CD8-positive, alpha-beta memory T cell (primary cell): ENCODE measurements around the gene DNAH10. TPM values are rescaled to one million over a fixed set of nuclear protein-coding genes. Genes with fewer than 3 reads are reported as not detected.

Experiments used
- CTCF ChIA-PET: fragments of 350-600 bp; sonication (Branson Sonifier 250); formaldehyde crosslinking; loops from one replicate; lab custom pipeline; 2021; ENCODE audit warnings: antibody characterized with exemption; lab: Charles Lee
- POLR2A ChIA-PET: fragments of 350-600 bp; sonication (Branson Sonifier 250); formaldehyde crosslinking; loops from one replicate; lab custom pipeline; 2021; ENCODE audit warnings: antibody characterized with exemption; lab: Charles Lee
- DNase-seq, 5 donors: peaks; one replicate each; pipeline versions ENCODE4 v3.0.0 to v3.0.0-alpha.2; 2020 to 2022; ENCODE audit warnings: mixed read lengths in 1 of 5
- H3K27ac ChIP-seq: one replicate; pipeline ENCODE4 v1.7.0; 2013; ENCODE audit warnings: low read depth, mild to moderate bottlenecking, low read length, moderate library complexity
- H3K27me3 ChIP-seq: 2 replicates; pipeline ENCODE4 v1.7.0; 2013; ENCODE audit warnings: low read length, mild to moderate bottlenecking; ENCODE audit not compliant: insufficient read depth, poor library complexity, severe bottlenecking
- H3K36me3 ChIP-seq: 2 replicates; pipeline ENCODE4 v1.7.0; 2013; ENCODE audit warnings: mild to moderate bottlenecking, low read length, moderate library complexity; ENCODE audit not compliant: insufficient read depth
- H3K4me1 ChIP-seq: 2 replicates; pipeline ENCODE4 v1.7.0; 2013; ENCODE audit warnings: mild to moderate bottlenecking, low read length, moderate library complexity; ENCODE audit not compliant: insufficient read depth
- H3K4me3 ChIP-seq: 2 replicates; pipeline ENCODE4 v1.7.0; 2013; ENCODE audit warnings: mild to moderate bottlenecking, low read length
- H3K9me3 ChIP-seq: 2 replicates; pipeline ENCODE4 v1.7.0; 2013; ENCODE audit warnings: mild to moderate bottlenecking, low read length
- H3K27ac Mint-ChIP-seq, 8 donors: one replicate each; pipeline ENCODE4 v1.8.0; 2020 to 2021; ENCODE audit warnings: mixed read lengths in 8 of 8, mild to moderate bottlenecking in 6 of 8, inconsistent platforms in 3 of 8, moderate library complexity in 3 of 8
- H3K27me3 Mint-ChIP-seq, 2 donors: one replicate each; pipeline ENCODE4 v1.8.0; 2020 to 2021; ENCODE audit warnings: mixed read lengths in 2 of 2, mild to moderate bottlenecking in 1 of 2, moderate library complexity in 1 of 2
- H3K36me3 Mint-ChIP-seq, 3 donors: one replicate each; pipeline ENCODE4 v1.8.0; 2020 to 2021; ENCODE audit warnings: mixed read lengths in 3 of 3, inconsistent platforms in 1 of 3, mild to moderate bottlenecking in 1 of 3
- H3K4me1 Mint-ChIP-seq, 3 donors: one replicate each; pipeline ENCODE4 v1.8.0; 2020 to 2021; ENCODE audit warnings: mixed read lengths in 3 of 3, inconsistent platforms in 1 of 3, mild to moderate bottlenecking in 1 of 3
- H3K4me3 Mint-ChIP-seq, 7 donors: one replicate each; pipeline ENCODE4 v1.8.0; 2020 to 2021; ENCODE audit warnings: mixed read lengths in 7 of 7, mild to moderate bottlenecking in 6 of 7, moderate library complexity in 4 of 7, inconsistent platforms in 2 of 7
- H3K9me3 Mint-ChIP-seq, 5 donors: one replicate each; pipeline ENCODE4 v1.8.0; 2020 to 2022; ENCODE audit warnings: mixed read lengths in 5 of 5, mild to moderate bottlenecking in 3 of 5, moderate library complexity in 2 of 5, inconsistent platforms in 1 of 5
- polyA plus RNA-seq: library from polyadenylated mRNA; unstranded; fragments of 300-500 nt; fragmentation: Illumina TruSeq; gene quantifications from one replicate; pipeline ENCODE4 v1.2.3, GENCODE V29; 2021
- total RNA-seq, 2 experiments: library from RNA; stranded (reverse); gene quantifications; one replicate each; pipeline ENCODE4 v1.2.3, GENCODE V29; 2021

The DNAH10 gene
- total and polyA plus RNA-seq, 3 experiments from 2014 or later, result 0.09 to 0.13 TPM; not detected in 1

DNA sequence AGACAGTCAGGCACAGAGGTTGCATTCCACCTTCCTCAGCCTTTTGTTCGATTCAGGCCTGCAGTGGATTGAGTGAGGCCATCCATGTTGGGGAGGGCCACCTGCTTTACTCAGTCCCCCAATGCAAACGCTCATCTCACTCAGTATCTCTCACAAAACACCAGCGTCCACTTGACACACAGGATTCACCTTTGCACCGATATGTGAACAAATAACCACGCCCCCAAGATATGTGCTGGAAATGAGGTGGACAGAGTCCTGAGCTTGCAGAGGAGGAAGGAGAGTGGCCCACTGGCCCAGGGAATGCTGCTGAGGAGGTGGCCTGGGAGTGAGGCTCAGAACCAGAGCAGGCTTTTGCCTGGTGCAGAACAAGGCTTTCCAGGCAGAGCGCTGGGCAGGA, 60.7 kb downstream of the DNAH10 start:
- Histone ChIP-seq H3K9me3 (no peaks in the 10 kb centered on the region), H3K4me3 (no peak overlapping the region), H3K4me1 (no peaks in the 10 kb centered on the region), H3K27me3 (no peaks in the 10 kb centered on the region), H3K36me3 (no peaks in the 10 kb centered on the region), H3K27ac (no peak overlapping the region)
- H3K4me3 Mint-ChIP-seq, result no peak overlapping the region
- peaks cover 0 to 3% (median 0%) of the 10 kb centered on the region in 3 donors for H3K4me1 Mint-ChIP-seq
- H3K36me3 Mint-ChIP-seq, result peaks cover 0 to 6% (median 0%) of the 10 kb centered on the region in 3 donors
- CTCF ChIA-PET, result interaction anchor here (1.1 kb wide), 1 partner anchor 9 kb away, joined by 3 read pairs; no protein-coding TSS in a partner anchor
- H3K27ac Mint-ChIP-seq, result no peak overlapping the region
- peaks cover 19 to 36% of the 10 kb centered on the region in 2 donors for H3K27me3 Mint-ChIP-seq
- H3K9me3 Mint-ChIP-seq, result peaks cover 0 to 2% (median 0%) of the 10 kb centered on the region in 5 donors
- DNase-seq, result no peak
- POLR2A ChIA-PET, result no interaction called here

DNA sequence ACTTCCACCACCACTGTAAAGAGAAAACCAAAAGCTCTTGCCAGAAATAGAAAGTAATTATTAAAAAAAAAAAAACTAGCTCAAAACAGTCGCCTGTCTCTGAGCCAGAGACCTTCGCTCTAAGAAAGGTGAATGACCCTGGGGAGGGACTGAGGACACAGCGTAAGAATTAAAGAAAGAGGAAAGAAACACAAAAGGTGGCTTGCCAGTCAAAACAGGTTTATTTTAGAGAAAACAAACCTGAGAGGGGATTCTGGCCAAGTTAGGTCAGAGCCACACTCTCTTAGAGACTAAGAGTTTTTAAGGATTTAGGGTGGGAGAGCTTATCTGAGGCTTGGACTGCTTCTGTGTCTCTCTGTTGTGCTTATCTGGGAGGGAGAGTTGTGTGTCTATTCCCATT, 66.0 kb downstream of the DNAH10 start:
- H3K4me3 Mint-ChIP-seq, result no peak overlapping the region
- Histone ChIP-seq H3K4me1 (no peaks in the 10 kb centered on the region), H3K36me3 (no peaks in the 10 kb centered on the region), H3K9me3 (no peaks in the 10 kb centered on the region), H3K4me3 (no peak overlapping the region), H3K27me3 (no peaks in the 10 kb centered on the region), H3K27ac (no peak overlapping the region)
- H3K4me1 Mint-ChIP-seq, result peaks cover 0 to 3% (median 0%) of the 10 kb centered on the region in 3 donors
- H3K9me3 Mint-ChIP-seq, result peaks cover 0 to 2% (median 0%) of the 10 kb centered on the region in 5 donors
- DNase-seq, result no peak
- no peaks in the 10 kb centered on the region for H3K36me3 Mint-ChIP-seq
- CTCF ChIA-PET, result no interaction called here
- POLR2A ChIA-PET, result no interaction called here
- peaks cover 12 to 28% of the 10 kb centered on the region in 2 donors for H3K27me3 Mint-ChIP-seq
- peak overlapping the region in 1 of 8 donors; percentile 36 for H3K27ac Mint-ChIP-seq

- H3K9me3 Mint-ChIP-seq, result peaks cover 0 to 3% (median 1%) of the 10 kb centered on the region in 5 donors
- Histone ChIP-seq H3K9me3 (no peaks in the 10 kb centered on the region), H3K4me3 (no peak overlapping the region), H3K27ac (no peak overlapping the region), H3K4me1 (no peaks in the 10 kb centered on the region), H3K36me3 (no peaks in the 10 kb centered on the region), H3K27me3 (no peaks in the 10 kb centered on the region)
- H3K27me3 Mint-ChIP-seq, result peaks cover 9 to 24% of the 10 kb centered on the region in 2 donors
- peaks cover 0 to 3% (median 0%) of the 10 kb centered on the region in 3 donors for H3K4me1 Mint-ChIP-seq
- peak overlapping the region in 1 of 8 donors; percentile 76 for H3K27ac Mint-ChIP-seq
- ChIA-PET POLR2A (no interaction called here), CTCF (no interaction called here)
- DNase-seq, result no peak
- H3K4me3 Mint-ChIP-seq, result no peak overlapping the region
- no peaks in the 10 kb centered on the region for H3K36me3 Mint-ChIP-seq
These were observed 66.9 kb downstream of the DNAH10 start for GRCh38 chr12:123828854-123829547.

- POLR2A ChIA-PET, result no interaction called here
- H3K9me3 Mint-ChIP-seq, result peaks cover 0 to 4% (median 2%) of the 10 kb centered on the region in 5 donors
- no peaks in the 10 kb centered on the region for H3K4me1 ChIP-seq
- no peaks in the 10 kb centered on the region for H3K36me3 Mint-ChIP-seq
- no peak overlapping the region for H3K4me3 ChIP-seq
- CTCF ChIA-PET, result no interaction called here
- no peak overlapping the region for H3K27ac ChIP-seq
- H3K36me3 ChIP-seq, result no peaks in the 10 kb centered on the region
- no peaks in the 10 kb centered on the region for H3K9me3 ChIP-seq
- no peak overlapping the region for H3K27ac Mint-ChIP-seq
- no peaks in the 10 kb centered on the region for H3K27me3 ChIP-seq
- no peak overlapping the region for H3K4me3 Mint-ChIP-seq
- H3K4me1 Mint-ChIP-seq, result peaks cover 0 to 3% (median 0%) of the 10 kb centered on the region in 3 donors
- DNase-seq, result no peak
- peaks cover 8 to 22% of the 10 kb centered on the region in 2 donors for H3K27me3 Mint-ChIP-seq
These were observed 67.5 kb downstream of the DNAH10 start for GRCh38 chr12:123829561-123829960.

GRCh38 chr12:123830675-123831074, 68.6 kb downstream of the DNAH10 start:
- no peaks in the 10 kb centered on the region for H3K36me3 Mint-ChIP-seq
- no peaks in the 10 kb centered on the region for H3K4me1 ChIP-seq
- peaks cover 0 to 3% (median 0%) of the 10 kb centered on the region in 3 donors for H3K4me1 Mint-ChIP-seq
- ChIA-PET POLR2A (no interaction called here), CTCF (no interaction called here)
- no peaks in the 10 kb centered on the region for H3K36me3 ChIP-seq
- no peaks in the 10 kb centered on the region for H3K9me3 ChIP-seq
- peaks cover 0 to 4% (median 2%) of the 10 kb centered on the region in 5 donors for H3K9me3 Mint-ChIP-seq
- H3K27ac Mint-ChIP-seq, result no peak overlapping the region
- peaks cover 5 to 19% of the 10 kb centered on the region in 2 donors for H3K27me3 Mint-ChIP-seq
- DNase-seq, result no peak
- no peak overlapping the region for H3K27ac ChIP-seq
- no peak overlapping the region for H3K4me3 ChIP-seq
- H3K27me3 ChIP-seq, result no peaks in the 10 kb centered on the region
- no peak overlapping the region for H3K4me3 Mint-ChIP-seq

- H3K4me1 Mint-ChIP-seq, result no peaks in the 10 kb centered on the region
These were observed 70.0 kb downstream of the DNAH10 start for GRCh38 chr12:123832052-123832451.

DNA sequence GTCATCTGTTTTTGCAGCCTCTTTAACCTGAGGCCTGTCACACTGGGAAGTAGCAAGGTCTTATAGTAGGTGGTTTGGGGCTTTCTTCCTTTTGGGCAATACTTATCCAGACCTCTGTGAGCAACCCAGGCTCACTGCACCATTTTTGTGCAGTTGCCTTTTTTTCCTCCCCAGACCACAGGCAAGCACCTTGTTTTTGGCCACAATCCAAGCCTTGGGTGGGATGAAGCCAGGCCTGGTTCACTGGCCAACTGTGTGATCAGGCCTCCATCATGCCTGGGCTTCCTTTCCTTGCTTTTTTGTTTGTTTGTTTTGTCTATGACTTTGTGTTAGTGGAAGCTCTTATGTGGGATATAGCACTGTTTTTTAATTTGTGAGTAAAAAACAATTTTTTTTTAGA, 71.7 kb downstream of the DNAH10 start:
- Mint-ChIP-seq H3K4me3 (no peak overlapping the region), H3K27me3 (peaks cover 5 to 18% of the 10 kb centered on the region in 2 donors), H3K4me1 (no peaks in the 10 kb centered on the region), H3K27ac (no peak overlapping the region), H3K36me3 (no peaks in the 10 kb centered on the region), H3K9me3 (peaks cover 0 to 4% (median 2%) of the 10 kb centered on the region in 5 donors)
- no peaks in the 10 kb centered on the region for H3K27me3 ChIP-seq
- no peaks in the 10 kb centered on the region for H3K36me3 ChIP-seq
- no peak overlapping the region for H3K27ac ChIP-seq
- H3K9me3 ChIP-seq, result no peaks in the 10 kb centered on the region
- DNase-seq, result no peak
- no peaks in the 10 kb centered on the region for H3K4me1 ChIP-seq
- POLR2A ChIA-PET, result no interaction called here
- CTCF ChIA-PET, result no interaction called here
- H3K4me3 ChIP-seq, result no peak overlapping the region

More at GRCh38 chr12:123832052-123832451, 70.0 kb downstream of the DNAH10 start:
- Mint-ChIP-seq H3K27ac (no peak overlapping the region), H3K4me3 (no peak overlapping the region), H3K27me3 (peaks cover 5 to 22% of the 10 kb centered on the region in 2 donors), H3K36me3 (no peaks in the 10 kb centered on the region), H3K9me3 (peaks cover 0 to 4% (median 2%) of the 10 kb centered on the region in 5 donors)
- no peaks in the 10 kb centered on the region for H3K36me3 ChIP-seq
- H3K4me1 ChIP-seq, result no peaks in the 10 kb centered on the region
- no peak overlapping the region for H3K27ac ChIP-seq
- ChIA-PET POLR2A (no interaction called here), CTCF (no interaction called here)
- H3K4me3 ChIP-seq, result no peak overlapping the region
- H3K9me3 ChIP-seq, result no peaks in the 10 kb centered on the region
- DNase-seq, result no peak
- H3K27me3 ChIP-seq, result no peaks in the 10 kb centered on the region

DNA sequence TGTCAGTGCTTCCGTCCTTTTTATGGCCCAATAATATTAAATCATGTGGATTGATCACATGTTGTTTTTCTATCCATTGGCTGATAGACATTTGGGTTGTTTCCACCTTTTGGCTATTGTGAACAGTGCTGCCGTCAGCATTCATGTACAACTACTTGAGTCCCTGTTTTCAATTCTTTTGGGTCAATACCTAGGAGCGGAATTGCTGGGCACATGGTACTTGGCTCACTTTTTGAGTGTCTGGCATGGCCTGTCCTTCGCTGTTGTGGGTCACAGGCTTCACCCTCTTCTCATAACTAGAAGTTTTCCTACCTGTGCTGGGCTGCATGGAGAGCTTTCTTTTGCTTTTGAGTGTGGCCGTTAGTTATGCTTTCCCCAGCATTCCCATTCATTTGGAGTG, 72.7 kb downstream of the DNAH10 start:
- Mint-ChIP-seq H3K27me3 (peaks cover 3 to 13% of the 10 kb centered on the region in 2 donors), H3K27ac (no peak overlapping the region), H3K4me1 (no peaks in the 10 kb centered on the region), H3K4me3 (no peak overlapping the region), H3K36me3 (no peaks in the 10 kb centered on the region), H3K9me3 (peaks cover 0 to 4% (median 2%) of the 10 kb centered on the region in 5 donors)
- CTCF ChIA-PET, result no interaction called here
- Histone ChIP-seq H3K4me1 (no peaks in the 10 kb centered on the region), H3K36me3 (no peaks in the 10 kb centered on the region), H3K27me3 (no peaks in the 10 kb centered on the region), H3K9me3 (no peaks in the 10 kb centered on the region), H3K4me3 (no peak overlapping the region), H3K27ac (no peak overlapping the region)
- POLR2A ChIA-PET, result no interaction called here
- DNase-seq, result no peak
